PFSK-1 (cell line): ENCODE data around the gene ABCB9.

ENCODE experiments used
- FOXP2 ChIP-seq: optimal IDR thresholded peaks from 2 replicates; pipeline ENCODE3; 2011; ENCODE audit warnings: borderline replicate concordance, control low read depth, inconsistent platforms; ENCODE audit not compliant: insufficient read depth; ENCODE audit errors: extremely low read length, extremely low read depth
- POLR2AphosphoS5 ChIP-seq: IDR thresholded peaks from 2 replicates; pipeline ENCODE4 v1.6.1; 2012; ENCODE audit warnings: low read depth, mild to moderate bottlenecking, control low read depth, low read length, moderate library complexity
- REST ChIP-seq, 2 experiments: IDR thresholded peaks; 2 replicates each; pipeline versions ENCODE4 v1.6.1 to v1.8.0; 2011 to 2012; ENCODE audit warnings: low read depth in 2 of 2, low read length in 2 of 2, control low read depth in 1 of 2, inconsistent platforms in 1 of 2, mild to moderate bottlenecking in 1 of 2, moderate library complexity in 1 of 2; ENCODE audit not compliant: insufficient read depth in 1 of 2
- SIN3A ChIP-seq: IDR thresholded peaks from 2 replicates; pipeline ENCODE4 v1.6.1; 2012; ENCODE audit warnings: mild to moderate bottlenecking, low read length, moderate library complexity, borderline replicate concordance; ENCODE audit not compliant: insufficient read depth
- TAF1 ChIP-seq: IDR thresholded peaks from 2 replicates; pipeline ENCODE4 v1.6.1; 2012; ENCODE audit warnings: low read length, control low read depth, borderline replicate concordance; ENCODE audit not compliant: insufficient read depth

The ABCB9 gene

DNA sequence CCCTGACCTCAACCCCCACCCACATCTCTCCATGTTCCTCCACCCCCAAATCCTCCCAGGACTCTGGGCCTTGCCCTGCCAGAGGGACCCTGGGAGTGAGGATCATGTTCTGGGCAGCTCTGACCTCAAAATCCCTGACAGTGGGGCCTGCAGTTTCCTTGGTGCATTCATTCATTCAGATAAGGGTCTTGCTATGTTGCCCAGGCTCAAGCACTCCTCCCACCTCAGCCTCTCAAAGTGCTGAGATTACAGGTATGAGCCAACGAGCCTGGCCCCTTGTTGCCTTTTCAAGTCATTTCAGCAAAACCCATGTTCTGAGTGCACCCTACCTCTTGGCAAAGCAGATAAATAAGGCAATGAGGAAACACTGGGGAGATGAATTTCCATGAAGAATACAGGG is 43.8 kb upstream of the ABCB9 start:
- TF ChIP-seq TAF1 (no peak), REST (IDR thresholded peaks at IDR 0.05; ENCODE audit: insufficient read depth in 1 of 2, low read depth in 2 of 2, low read length in 2 of 2) (no peak), POLR2AphosphoS5 (no peak), SIN3A (no peak), FOXP2 (no peak)

GRCh38 chr12:123006977-123007376 is 40.7 kb upstream of the ABCB9 start:
- TF ChIP-seq SIN3A (no peak), FOXP2 (no peak), TAF1 (no peak), REST (IDR thresholded peaks at IDR 0.05; ENCODE audit: insufficient read depth in 1 of 2, low read depth in 2 of 2, low read length in 2 of 2) (no peak), POLR2AphosphoS5 (no peak)

DNA sequence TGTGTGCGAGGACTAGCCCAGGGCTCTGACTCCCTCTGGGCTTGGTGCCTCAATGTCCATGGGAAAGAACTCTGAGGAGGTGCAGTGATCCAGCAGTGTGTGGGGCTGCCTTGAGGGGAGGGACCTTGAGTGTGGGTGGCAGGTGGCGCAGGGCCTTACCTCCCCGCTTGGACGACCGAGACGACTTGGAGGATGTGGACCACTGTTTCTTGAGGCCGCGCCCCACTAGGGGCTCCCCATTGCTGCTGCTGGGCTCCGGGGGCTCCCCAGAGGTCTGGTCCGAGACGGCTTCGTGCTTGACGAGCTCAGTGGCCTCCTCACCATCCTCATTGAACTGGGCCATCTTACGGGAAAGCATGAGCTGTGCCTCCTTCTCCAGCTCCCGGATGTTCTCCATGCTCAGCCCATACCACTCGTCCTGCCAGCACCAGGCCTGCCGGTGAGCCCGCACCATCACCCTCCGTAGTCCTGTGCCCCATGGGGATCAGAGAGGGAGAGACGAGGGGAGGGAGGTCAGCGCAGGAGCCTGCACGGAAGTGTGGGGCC is 38.9 kb upstream of the ABCB9 start:
- TF ChIP-seq SIN3A = no peak
- no peak for TF ChIP-seq TAF1
- no peak for TF ChIP-seq FOXP2
- TF ChIP-seq POLR2AphosphoS5 = no peak
- no peak for TF ChIP-seq REST (IDR thresholded peaks at IDR 0.05; ENCODE audit: insufficient read depth in 1 of 2, low read depth in 2 of 2, low read length in 2 of 2)

GRCh38 chr12:123004287-123004686 is 38.0 kb upstream of the ABCB9 start:
- no peak for TF ChIP-seq SIN3A
- no peak for TF ChIP-seq TAF1
- TF ChIP-seq FOXP2 = no peak
- TF ChIP-seq REST (IDR thresholded peaks at IDR 0.05; ENCODE audit: insufficient read depth in 1 of 2, low read depth in 2 of 2, low read length in 2 of 2) = no peak
- TF ChIP-seq POLR2AphosphoS5 = no peak

- TF ChIP-seq FOXP2 = no peak
- TF ChIP-seq TAF1 = no peak
- TF ChIP-seq POLR2AphosphoS5 = no peak
Observed at GRCh38 chr12:123003257-123003656, 37.0 kb upstream of the ABCB9 start.
